HG03432 (cell line): ENCODE data around the gene MSRB3.

Experiments
- ATAC-seq: cut with Tn5 transposase; IDR thresholded peaks from one replicate; pipeline ENCODE4 v1.9.1; 2021; ENCODE audit warnings: mild to moderate bottlenecking, moderate library complexity; ENCODE audit not compliant: unreplicated experiment

Gene MSRB3

GRCh38 chr12:65389436-65389835 lies 111.0 kb downstream of the MSRB3 start:
- no peak for ATAC-seq

- no peak for ATAC-seq
Measured at GRCh38 chr12:65391711-65392110, 113.2 kb downstream of the MSRB3 start.

- ATAC-seq, result no peak
Measured at GRCh38 chr12:65392491-65392890, 114.0 kb downstream of the MSRB3 start.

- no peak for ATAC-seq
Measured at GRCh38 chr12:65403188-65403587, 124.7 kb downstream of the MSRB3 start.

- no peak for ATAC-seq
Measured at GRCh38 chr12:65407388-65408149, 129.1 kb downstream of the MSRB3 start.

- no peak for ATAC-seq
Measured at GRCh38 chr12:65408441-65408840, 130.0 kb downstream of the MSRB3 start.

GRCh38 chr12:65409726-65410125 lies 131.2 kb downstream of the MSRB3 start:
- ATAC-seq, result no peak

- ATAC-seq, result no peak
Measured at GRCh38 chr12:65411171-65411570, 132.7 kb downstream of the MSRB3 start.

GRCh38 chr12:65414526-65414925 lies 136.0 kb downstream of the MSRB3 start:
- ATAC-seq, result no peak

- ATAC-seq, result no peak
Measured at GRCh38 chr12:65415826-65416225, 137.3 kb downstream of the MSRB3 start.

- ATAC-seq, result no peak
Measured at GRCh38 chr12:65419284-65420072, 141.0 kb downstream of the MSRB3 start.

GRCh38 chr12:65420941-65421340 lies 142.5 kb downstream of the MSRB3 start:
- no peak for ATAC-seq

- ATAC-seq, result no peak
Measured at GRCh38 chr12:65427646-65428045, 149.2 kb downstream of the MSRB3 start.

GRCh38 chr12:65430006-65430405 lies 151.5 kb downstream of the MSRB3 start:
- no peak for ATAC-seq

GRCh38 chr12:65430571-65431306 lies 152.3 kb downstream of the MSRB3 start:
- ATAC-seq, result no peak

GRCh38 chr12:65432114-65432513 lies 153.6 kb downstream of the MSRB3 start:
- ATAC-seq, result no peak

GRCh38 chr12:65432651-65433050 lies 154.2 kb downstream of the MSRB3 start:
- no peak for ATAC-seq

GRCh38 chr12:65434737-65435136 lies 156.3 kb downstream of the MSRB3 start:
- ATAC-seq, result no peak

GRCh38 chr12:65443038-65443437 lies 164.6 kb downstream of the MSRB3 start:
- no peak for ATAC-seq

GRCh38 chr12:65444996-65445395 lies 166.5 kb downstream of the MSRB3 start:
- ATAC-seq, result no peak

- ATAC-seq, result no peak
Measured at GRCh38 chr12:65446901-65447300, 168.4 kb downstream of the MSRB3 start.

- ATAC-seq, result no peak
Measured at GRCh38 chr12:65449400-65449799, 170.9 kb downstream of the MSRB3 start.
